Peyer's patch (tissue), 4 donors: Measurements from ENCODE around the gene ATN1. TPM values are rescaled to one million over a fixed set of nuclear protein-coding genes. Genes with fewer than 3 reads are reported as not detected.

Source experiments
- DNase-seq, 3 donors: peaks; one replicate each; pipeline ENCODE4 v3.0.0-alpha.2; 2017 to 2019
- H3K27ac ChIP-seq, 4 donors: fragments of 200-600 bp; sonication (generic); one replicate each; pipeline ENCODE4 v1.5.1; 2016 to 2019
- H3K27me3 ChIP-seq, 2 donors: fragments of 200-600 bp; sonication (generic); one replicate each; pipeline ENCODE4 v1.5.1; 2019
- H3K36me3 ChIP-seq, 3 donors: fragments of 200-600 bp; sonication (generic); one replicate each; pipeline ENCODE4 v1.5.1; 2016 to 2019
- H3K4me1 ChIP-seq, 4 donors: fragments of 200-600 bp; sonication (generic); one replicate each; pipeline ENCODE4 v1.5.1; 2016 to 2019
- H3K4me3 ChIP-seq, 4 donors: fragments of 200-600 bp; sonication (generic); 1 replicate in 3 of 4; 2 replicates in 1 of 4; pipeline ENCODE4 v1.5.1; 2016 to 2019; ENCODE audit warnings: mild to moderate bottlenecking in 1 of 4
- H3K9me3 ChIP-seq, 4 donors: fragments of 200-600 bp; sonication (generic); one replicate each; pipeline ENCODE4 v1.5.1; 2016 to 2019; ENCODE audit warnings: mild to moderate bottlenecking in 1 of 4
- CTCF ChIP-seq, 6 experiments: fragments of 450-650 bp in 4 of 6; fragments of 200-600 bp in 2 of 6; sonication (generic) in 1 of 6; IDR thresholded peaks; one replicate each; pipeline ENCODE4 v1.5.1; 2017 to 2019; ENCODE audit warnings: antibody characterized with exemption in 6 of 6, mild to moderate bottlenecking in 3 of 6, moderate library complexity in 1 of 6
- POLR2A ChIP-seq, 2 donors: fragments of 450-650 bp; IDR thresholded peaks; one replicate each; pipeline ENCODE4 v1.5.1; 2017; ENCODE audit warnings: antibody characterized with exemption in 2 of 2, mild to moderate bottlenecking in 2 of 2, moderate library complexity in 2 of 2
- total RNA-seq, 4 donors: library from RNA; depleted of rRNA; stranded (reverse); fragments of >200 nt; gene quantifications; one replicate each; pipeline ENCODE4 v1.1.0, GENCODE V29; 2016

Gene ATN1
- total RNA-seq, 4 donors from 2014 or later: 77.6 to 337 (median 125) TPM

DNA sequence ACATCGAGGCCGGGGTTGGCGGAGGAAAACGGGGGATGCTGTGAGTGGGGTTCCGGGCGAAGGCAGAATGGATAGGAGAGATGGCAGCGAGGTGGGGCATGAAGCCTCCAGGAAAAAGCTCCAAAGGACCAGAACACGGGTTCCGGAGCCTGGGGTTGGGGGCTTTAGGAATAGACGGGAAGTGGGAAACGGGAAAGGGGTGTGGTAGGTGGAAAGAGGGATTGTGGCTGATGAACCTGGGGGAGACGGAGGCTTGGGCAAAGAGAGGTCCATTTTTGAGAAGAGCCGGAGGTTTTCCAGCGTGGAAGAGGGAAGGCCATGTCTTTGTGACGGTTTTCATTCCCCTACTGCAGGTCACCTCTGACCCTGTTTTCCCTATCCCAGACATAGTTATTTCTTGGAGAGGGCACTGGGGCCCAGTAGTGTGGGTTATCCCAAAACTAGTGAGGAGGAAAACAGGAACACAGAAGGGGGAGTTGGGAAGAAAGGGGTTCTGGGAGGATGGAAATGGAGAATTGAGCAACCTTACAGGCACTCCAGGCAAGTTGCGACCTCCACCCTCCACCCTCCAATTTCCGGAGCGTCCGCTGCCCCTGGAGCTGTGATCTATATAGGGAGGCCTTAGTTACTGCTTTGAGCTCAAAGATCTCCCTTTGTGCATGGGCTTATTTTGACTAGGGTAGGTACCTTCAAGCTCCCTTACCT is 1.1 kb downstream of the ATN1 start:
- DNase-seq: no peak
- Histone ChIP-seq H3K4me3 (peak overlapping the region; percentile 68 to 98 (median 84)), H3K27ac (peak overlapping the region; percentile 92 to 95 (median 94)), H3K27me3 (no peaks in the 10 kb centered on the region), H3K4me1 (peaks cover 5 to 68% (median 13%) of the 10 kb centered on the region in 4 donors), H3K9me3 (no peaks in the 10 kb centered on the region), H3K36me3 (peaks cover 0 to 4% (median 0%) of the 10 kb centered on the region in 3 donors)
- TF ChIP-seq POLR2A (IDR thresholded peaks at IDR 0.05) (no peak), CTCF (IDR thresholded peaks at IDR 0.05) (no peak)

GRCh38 chr12:6929466-6930452 is 2.0 kb downstream of the ATN1 start:
- Histone ChIP-seq H3K4me3 (peak overlapping the region; percentile 68 to 98 (median 84)), H3K27me3 (no peaks in the 10 kb centered on the region), H3K9me3 (no peaks in the 10 kb centered on the region), H3K36me3 (peaks cover 0 to 13% (median 0%) of the 10 kb centered on the region in 3 donors), H3K27ac (peak overlapping the region; percentile 92 to 95 (median 94)), H3K4me1 (peaks cover under 1 to 66% (median 13%) of the 10 kb centered on the region in 4 donors)
- no peak for DNase-seq
- no peak for TF ChIP-seq POLR2A (IDR thresholded peaks at IDR 0.05)
- no peak for TF ChIP-seq CTCF (IDR thresholded peaks at IDR 0.05)

- Histone ChIP-seq H3K4me3 (no peak overlapping the region), H3K36me3 (peaks cover 0 to 28% (median 0%) of the 10 kb centered on the region in 3 donors), H3K9me3 (no peaks in the 10 kb centered on the region), H3K4me1 (peaks cover 8 to 50% (median 14%) of the 10 kb centered on the region in 4 donors), H3K27ac (no peak overlapping the region), H3K27me3 (no peaks in the 10 kb centered on the region)
- TF ChIP-seq POLR2A (IDR thresholded peaks at IDR 0.05) (no peak), CTCF (IDR thresholded peaks at IDR 0.05) (no peak)
- no peak for DNase-seq
Observed at GRCh38 chr12:6932766-6933165, 5.0 kb downstream of the ATN1 start.

- H3K4me1 ChIP-seq: peaks cover 13 to 55% (median 14%) of the 10 kb centered on the region in 4 donors
- no peaks in the 10 kb centered on the region for H3K9me3 ChIP-seq
- no peak for TF ChIP-seq CTCF (IDR thresholded peaks at IDR 0.05)
- no peak for TF ChIP-seq POLR2A (IDR thresholded peaks at IDR 0.05)
- H3K27ac ChIP-seq: peak overlapping the region in 1 of 4 donors; percentile 41
- no peak for DNase-seq
- no peak overlapping the region for H3K4me3 ChIP-seq
- H3K36me3 ChIP-seq: peaks cover 0 to 28% (median 0%) of the 10 kb centered on the region in 3 donors
- H3K27me3 ChIP-seq: no peaks in the 10 kb centered on the region
Observed at GRCh38 chr12:6934110-6934509, 6.4 kb downstream of the ATN1 start.

- TF ChIP-seq CTCF (IDR thresholded peaks at IDR 0.05): no peak
- TF ChIP-seq POLR2A (IDR thresholded peaks at IDR 0.05): no peak
- peak in 1 of 3 donors; percentile 40 for DNase-seq
- Histone ChIP-seq H3K4me3 (no peak overlapping the region), H3K36me3 (peaks cover 0 to 28% (median 0%) of the 10 kb centered on the region in 3 donors), H3K27ac (peak overlapping the region in 3 of 4 donors; percentile 35 to 99 (median 90)), H3K9me3 (no peaks in the 10 kb centered on the region), H3K27me3 (no peaks in the 10 kb centered on the region), H3K4me1 (peaks cover 8 to 46% (median 12%) of the 10 kb centered on the region in 4 donors)
Observed at GRCh38 chr12:6935371-6936193, 7.8 kb downstream of the ATN1 start.
